Natural killer cell (primary cell): Measurements from ENCODE around the gene RYR1. TPM values are rescaled to one million over a fixed set of nuclear protein-coding genes. Genes with fewer than 3 reads are reported as not detected.

Experiments used
- ATAC-seq, 3 donors: fragments of 150-1000 bp in 2 of 3; fragments of 200-7000 bp in 1 of 3; cut with Tn5 transposase; 1 replicate in 1 of 3; 2 replicates in 2 of 3; pipeline ENCODE4 v1.10.0; 2021; ENCODE audit warnings: mild to moderate bottlenecking in 2 of 3, moderate library complexity in 2 of 3
- DNase-seq, 2 donors: peaks; one replicate each; pipeline versions ENCODE4 v3.0.0 to v3.0.0-alpha.2; 2013 to 2021; ENCODE audit warnings: mixed read lengths in 1 of 2
- H3K27ac ChIP-seq: one replicate; pipeline ENCODE4 v1.5.1; 2013; ENCODE audit warnings: mild to moderate bottlenecking, low read length
- H3K27me3 ChIP-seq: one replicate; pipeline ENCODE4 v1.6.1; 2013; ENCODE audit warnings: low read length; ENCODE audit not compliant: control insufficient read depth, insufficient read depth
- H3K36me3 ChIP-seq: one replicate; pipeline ENCODE4 v1.6.1; 2013; ENCODE audit warnings: low read length; ENCODE audit not compliant: control insufficient read depth, insufficient read depth
- H3K4me1 ChIP-seq: one replicate; pipeline ENCODE4 v1.6.1; 2013; ENCODE audit warnings: low read length; ENCODE audit not compliant: control insufficient read depth, insufficient read depth
- H3K4me3 ChIP-seq: one replicate; pipeline ENCODE4 v1.5.1; 2013; ENCODE audit warnings: low read length
- H3K9me3 ChIP-seq: one replicate; pipeline ENCODE4 v1.6.1; 2013; ENCODE audit warnings: low read length; ENCODE audit not compliant: control insufficient read depth, insufficient read depth
- H3K27ac Mint-ChIP-seq, 2 donors: one replicate each; pipeline ENCODE4 v1.8.0; 2022; ENCODE audit warnings: mild to moderate bottlenecking in 2 of 2, mixed read lengths in 2 of 2, moderate library complexity in 1 of 2
- H3K27me3 Mint-ChIP-seq, 2 donors: one replicate each; pipeline ENCODE4 v1.8.0; 2022; ENCODE audit warnings: low read depth in 2 of 2, mixed read lengths in 2 of 2
- H3K36me3 Mint-ChIP-seq: one replicate; pipeline ENCODE4 v1.8.0; 2022; ENCODE audit warnings: mixed read lengths
- H3K4me1 Mint-ChIP-seq, 2 donors: one replicate each; pipeline ENCODE4 v1.8.0; 2022; ENCODE audit warnings: mixed read lengths in 2 of 2
- H3K4me3 Mint-ChIP-seq: one replicate; pipeline ENCODE4 v1.8.0; 2022; ENCODE audit warnings: mild to moderate bottlenecking, moderate library complexity, mixed read lengths
- H3K9me3 Mint-ChIP-seq, 2 donors: one replicate each; pipeline ENCODE4 v1.8.0; 2022; ENCODE audit warnings: mixed read lengths in 2 of 2
- WGBS: methylation state at CpG from one replicate; pipeline ENCODE4 v1.1.7; 2013; ENCODE audit warnings: missing lambda C conversion rate; ENCODE audit not compliant: insufficient coverage; 5-methylcytosine and 5-hydroxymethylcytosine counted together
- intact Hi-C: fragments of 100-400 bp; cut with micrococcal nuclease; formaldehyde crosslinking; loops from one replicate; pipeline ENCODE4 v1.14.2; 2022
- total RNA-seq, 4 donors: library from RNA; stranded (reverse); fragments of 120-200 nt in 1 of 4; gene quantifications; one replicate each; pipeline versions ENCODE4 v1.2.3 to v1.2.4, GENCODE V29; 2013 to 2022
- TF ChIP-seq, protein P1 (sequence below): fragments of 200-600 bp; IDR thresholded peaks from one replicate; pipeline ENCODE4 v1.8.0; 2022; ENCODE audit warnings: antibody characterized with exemption

RYR1 gene
- total RNA-seq, 3 donors from 2014 or later (not counting 1 experiment from before 2014, with no cell fraction given): 0.05 to 1.0 (median 0.65) TPM

- Mint-ChIP-seq H3K4me1 (peaks cover 0 to 25% of the 10 kb centered on the region in 2 donors), H3K36me3 (no peaks in the 10 kb centered on the region), H3K27me3 (peaks cover 26 to 28% of the 10 kb centered on the region in 2 donors), H3K4me3 (peak overlapping the region; percentile 58), H3K9me3 (no peaks in the 10 kb centered on the region), H3K27ac (no peak overlapping the region)
- Histone ChIP-seq H3K27ac (no peak overlapping the region), H3K27me3 (peaks cover 2% of the 10 kb centered on the region), H3K4me3 (no peak overlapping the region), H3K4me1 (peaks cover 23% of the 10 kb centered on the region), H3K9me3 (no peaks in the 10 kb centered on the region), H3K36me3 (no peaks in the 10 kb centered on the region)
- DNase-seq (peak in 1 of 2 donors; percentile 44), ATAC-seq (peak; percentile 24 to 68 (median 55))
- TF ChIP-seq, protein P1, sequence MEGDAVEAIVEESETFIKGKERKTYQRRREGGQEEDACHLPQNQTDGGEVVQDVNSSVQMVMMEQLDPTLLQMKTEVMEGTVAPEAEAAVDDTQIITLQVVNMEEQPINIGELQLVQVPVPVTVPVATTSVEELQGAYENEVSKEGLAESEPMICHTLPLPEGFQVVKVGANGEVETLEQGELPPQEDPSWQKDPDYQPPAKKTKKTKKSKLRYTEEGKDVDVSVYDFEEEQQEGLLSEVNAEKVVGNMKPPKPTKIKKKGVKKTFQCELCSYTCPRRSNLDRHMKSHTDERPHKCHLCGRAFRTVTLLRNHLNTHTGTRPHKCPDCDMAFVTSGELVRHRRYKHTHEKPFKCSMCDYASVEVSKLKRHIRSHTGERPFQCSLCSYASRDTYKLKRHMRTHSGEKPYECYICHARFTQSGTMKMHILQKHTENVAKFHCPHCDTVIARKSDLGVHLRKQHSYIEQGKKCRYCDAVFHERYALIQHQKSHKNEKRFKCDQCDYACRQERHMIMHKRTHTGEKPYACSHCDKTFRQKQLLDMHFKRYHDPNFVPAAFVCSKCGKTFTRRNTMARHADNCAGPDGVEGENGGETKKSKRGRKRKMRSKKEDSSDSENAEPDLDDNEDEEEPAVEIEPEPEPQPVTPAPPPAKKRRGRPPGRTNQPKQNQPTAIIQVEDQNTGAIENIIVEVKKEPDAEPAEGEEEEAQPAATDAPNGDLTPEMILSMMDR: no peak
- intact Hi-C loops: no loop called here
- WGBS: 7% methylated on average over 111 of the region's 111 CpGs
These were observed 131.6 kb downstream of the RYR1 start for GRCh38 chr19:38564981-38565690.

DNA sequence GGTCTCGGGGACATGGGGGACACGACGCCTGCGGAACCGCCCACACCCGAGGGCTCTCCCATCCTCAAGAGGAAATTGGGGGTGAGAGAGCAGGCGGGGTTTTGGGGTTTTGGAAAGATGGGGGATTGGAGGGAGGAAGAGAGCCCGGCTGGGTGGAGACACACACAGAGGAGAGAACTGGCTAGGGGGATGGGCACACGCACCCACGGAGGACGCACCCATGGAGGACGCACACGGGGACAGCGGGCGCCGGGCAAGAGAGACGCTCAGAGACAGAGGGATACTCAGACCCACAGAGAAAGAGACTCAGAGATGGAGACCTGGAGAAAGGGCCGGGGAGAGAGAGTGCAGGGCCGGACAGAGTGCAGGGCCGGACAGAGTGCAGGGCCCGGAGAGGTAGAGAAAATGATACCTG is 132.2 kb downstream of the RYR1 start:
- Histone ChIP-seq H3K27ac (no peak overlapping the region), H3K4me3 (no peak overlapping the region), H3K36me3 (no peaks in the 10 kb centered on the region), H3K9me3 (no peaks in the 10 kb centered on the region), H3K4me1 (peaks cover 18% of the 10 kb centered on the region), H3K27me3 (peaks cover 2% of the 10 kb centered on the region)
- no peak for DNase-seq
- TF ChIP-seq, protein P1: no peak
- Mint-ChIP-seq H3K27ac (no peak overlapping the region), H3K4me1 (peaks cover 0 to 25% of the 10 kb centered on the region in 2 donors), H3K9me3 (no peaks in the 10 kb centered on the region), H3K27me3 (peaks cover 26 to 28% of the 10 kb centered on the region in 2 donors), H3K36me3 (no peaks in the 10 kb centered on the region), H3K4me3 (peak overlapping the region; percentile 84)
- intact Hi-C loops: no loop called here
- WGBS: 55% methylated on average over 21 of the region's 21 CpGs
- no peak for ATAC-seq

DNA sequence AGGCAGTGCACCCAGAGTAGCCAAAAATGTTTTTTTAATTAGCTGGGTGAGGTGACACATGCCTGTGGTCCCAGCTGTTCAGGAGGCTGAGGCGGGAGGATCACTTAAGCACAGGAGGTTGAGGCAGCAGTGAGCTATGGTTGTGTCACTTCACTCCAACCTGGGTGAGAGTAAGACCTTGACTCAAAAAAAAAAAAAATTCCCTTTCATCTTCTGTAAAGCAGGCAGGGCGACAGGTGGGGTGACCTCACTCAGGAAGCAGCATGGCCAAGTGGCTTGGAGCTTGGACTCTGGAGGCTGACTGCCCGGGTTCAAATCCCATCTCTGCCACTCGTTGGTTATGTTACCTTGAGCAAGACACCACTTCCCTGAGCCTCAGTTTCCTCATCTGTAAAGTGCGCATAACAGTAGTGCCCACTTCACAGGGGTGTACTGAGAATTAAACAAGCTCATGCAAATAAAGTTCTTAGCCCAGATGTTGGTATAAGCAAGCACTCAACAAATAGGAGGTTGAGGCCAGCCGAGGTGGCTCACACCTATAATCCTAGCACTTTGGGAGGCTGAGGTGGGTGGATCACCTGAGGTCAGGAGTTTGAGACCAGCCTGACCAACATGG is 136.0 kb downstream of the RYR1 start:
- peaks cover 8 to 11% of the 10 kb centered on the region in 2 donors for H3K27me3 Mint-ChIP-seq
- Histone ChIP-seq H3K36me3 (no peaks in the 10 kb centered on the region), H3K4me3 (no peak overlapping the region), H3K4me1 (peaks cover 10% of the 10 kb centered on the region), H3K27me3 (peaks cover 2% of the 10 kb centered on the region), H3K9me3 (no peaks in the 10 kb centered on the region), H3K27ac (no peak overlapping the region)
- H3K27ac Mint-ChIP-seq: no peak overlapping the region
- DNase-seq (no peak), ATAC-seq (no peak)
- 84% methylated on average over 6 of the region's 6 CpGs for WGBS
- no peaks in the 10 kb centered on the region for H3K9me3 Mint-ChIP-seq
- no peak overlapping the region for H3K4me3 Mint-ChIP-seq
- peaks cover 0 to 11% of the 10 kb centered on the region in 2 donors for H3K4me1 Mint-ChIP-seq
- intact Hi-C loops: no loop called here
- TF ChIP-seq, protein P1: no peak
- H3K36me3 Mint-ChIP-seq: no peaks in the 10 kb centered on the region
